K562 (cell line): ENCODE results near the gene THAP9. TPM values are rescaled to one million over a fixed set of nuclear protein-coding genes. Genes with fewer than 3 reads are reported as not detected.
A peak's percentile ranks its signal among the peaks of the same experiment; 100 is the strongest.

Source experiments
- ARID1B ChIP-seq: fragments of 450-650 bp; IDR thresholded peaks from 2 replicates; pipeline ENCODE4 v1.6.1; 2016; ENCODE audit warnings: antibody characterized with exemption, mild to moderate bottlenecking, inconsistent platforms
- ETV1 ChIP-seq: fragments of 450-650 bp; conservative IDR thresholded peaks from 2 replicates; pipeline ENCODE4 v1.6.1; 2016; ENCODE audit warnings: missing genetic modification characterization, control low read depth, low read depth, missing compliant biosample characterization
- MEIS2 ChIP-seq: fragments of 450-650 bp; IDR thresholded peaks from 2 replicates; pipeline ENCODE4 v1.6.1; 2014; ENCODE audit warnings: mild to moderate bottlenecking; ENCODE audit not compliant: partially characterized antibody
- MTA3 ChIP-seq: fragments of 450-650 bp; formaldehyde crosslinking; IDR thresholded peaks from 2 replicates; pipeline ENCODE4 v1.6.1; 2017; ENCODE audit warnings: mild to moderate bottlenecking, borderline replicate concordance
- MYNN ChIP-seq, 2 experiments: sonication (generic); formaldehyde crosslinking in 1 of 2; IDR thresholded peaks; 2 replicates each; pipeline versions ENCODE4 v1.5.0 to v1.6.1; 2016 to 2020; ENCODE audit warnings: antibody characterized with exemption in 1 of 2, missing genetic modification reagents in 1 of 2
- NCOA1 ChIP-seq: fragments of 450-650 bp; IDR thresholded peaks from 2 replicates; pipeline ENCODE4 v1.6.1; 2016; ENCODE audit warnings: low read depth
- PURB ChIP-seq: sonication (generic); formaldehyde crosslinking; IDR thresholded peaks from 2 replicates; pipeline ENCODE4 v1.9.0; 2021; ENCODE audit warnings: low read depth, mild to moderate bottlenecking, missing genetic modification reagents
- RBM14 ChIP-seq: fragments of 200-400 bp; formaldehyde crosslinking; IDR thresholded peaks from 2 replicates; pipeline ENCODE4 v1.6.1; 2018; ENCODE audit warnings: low read depth, mild to moderate bottlenecking, low read length, moderate library complexity, borderline replicate concordance; ENCODE audit not compliant: insufficient read depth
- SAFB ChIP-seq: fragments of 200-400 bp; formaldehyde crosslinking; IDR thresholded peaks from 2 replicates; pipeline ENCODE4 v1.6.1; 2017; ENCODE audit warnings: low read depth, low read length, borderline replicate concordance
- polyA plus RNA-seq, 8 experiments: library from polyadenylated mRNA; depleted of rRNA in 4 of 8; stranded (reverse) in 5 of 8; unstranded in 3 of 8; fragments of >200 nt; fragmentation: Nextera tagmentation in 2 of 8; fragmentation: Illumina TruSeq in 1 of 8; extraction: Ambion mirVana in 2 of 8; extraction: Trizol in 1 of 8; gene quantifications; 2 replicates each; pipeline versions ENCODE4 v1.2.1 to v1.2.3, GENCODE V29; 2011 to 2014; ENCODE audit warnings: inconsistent platforms in 1 of 8, missing spikeins in 1 of 8
- total RNA-seq, 7 experiments: library from RNA; depleted of rRNA in 6 of 7; stranded (reverse); fragments of >200 nt in 6 of 7; fragmentation: Illumina TruSeq in 2 of 7; extraction: Trizol in 2 of 7; gene quantifications; 2 replicates each; pipeline versions ENCODE4 v1.2.1 to v1.2.3, GENCODE V29; 2011 to 2021; ENCODE audit warnings: low replicate concordance in 1 of 7
- TF ChIP-seq, protein P1 (sequence below): sonication (generic); formaldehyde crosslinking; IDR thresholded peaks from 2 replicates; pipeline ENCODE4 v1.8.1; 2023; ENCODE audit warnings: mild to moderate bottlenecking, missing genetic modification reagents
- TF ChIP-seq, protein P2 (sequence below): fragments of 200-400 bp; formaldehyde crosslinking; IDR thresholded peaks from 2 replicates; pipeline ENCODE4 v1.6.1; 2017; ENCODE audit warnings: mild to moderate bottlenecking, low read depth, low read length, moderate library complexity
- TF ChIP-seq, protein P3 (sequence below): fragments of 250-450 bp; sonication (Bioruptor Pico); IDR thresholded peaks from 2 replicates; pipeline ENCODE4 v1.5.0; 2021; ENCODE audit warnings: mild to moderate bottlenecking, borderline replicate concordance
- TF ChIP-seq, protein P4 (sequence below): sonication (generic); formaldehyde crosslinking; IDR thresholded peaks from 2 replicates; pipeline ENCODE4 v1.8.0; 2023; ENCODE audit warnings: mild to moderate bottlenecking, missing genetic modification reagents
- TF ChIP-seq, protein P5 (sequence below): fragments of 450-650 bp; IDR thresholded peaks from 2 replicates; pipeline ENCODE4 v1.6.1; 2016; ENCODE audit warnings: missing biosample characterization, missing genetic modification characterization

THAP9 gene
- total and polyA plus RNA-seq, 9 of the 15 experiments (the other 6 are each of a cell fraction or from before 2014, with no cell fraction given) = 3.4 to 7.0 (median 5.4) TPM

DNA sequence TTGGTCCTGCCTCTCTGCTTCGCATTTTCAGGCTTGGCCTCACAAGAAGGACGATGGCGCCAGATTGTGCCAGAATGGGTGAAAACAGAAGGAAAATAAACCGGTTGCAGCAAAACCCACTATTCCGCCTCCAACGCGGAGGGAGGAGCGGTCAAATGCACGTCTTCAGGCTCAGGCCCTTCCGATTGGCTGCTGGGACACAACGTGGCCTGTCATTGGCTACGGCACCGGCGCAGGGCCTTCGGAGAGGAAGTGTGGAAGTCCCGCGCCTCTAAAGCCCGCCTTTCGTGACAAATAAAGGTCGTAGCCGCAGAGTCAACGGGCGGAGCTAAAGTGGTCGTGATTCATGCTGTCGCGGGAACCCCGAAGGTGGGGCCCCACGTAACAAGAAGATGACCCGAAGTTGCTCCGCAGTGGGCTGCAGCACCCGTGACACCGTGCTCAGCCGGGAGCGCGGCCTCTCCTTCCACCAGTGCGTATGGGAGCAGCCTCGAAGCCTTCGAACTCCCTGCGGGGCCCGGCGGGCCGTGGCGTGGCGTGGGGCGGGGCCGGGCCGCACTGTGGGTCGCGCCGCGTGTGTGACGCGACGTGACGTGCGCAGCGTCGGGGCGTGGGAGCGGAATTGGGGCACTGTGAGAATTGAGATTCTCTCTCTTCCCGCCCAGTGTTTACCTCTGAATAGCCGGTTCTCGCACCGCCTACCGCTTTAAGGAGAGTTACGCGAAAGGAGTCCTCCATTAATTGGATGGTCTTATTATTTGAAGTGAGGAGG, at the start of gene THAP9 (continued):
- TF ChIP-seq, protein P1, sequence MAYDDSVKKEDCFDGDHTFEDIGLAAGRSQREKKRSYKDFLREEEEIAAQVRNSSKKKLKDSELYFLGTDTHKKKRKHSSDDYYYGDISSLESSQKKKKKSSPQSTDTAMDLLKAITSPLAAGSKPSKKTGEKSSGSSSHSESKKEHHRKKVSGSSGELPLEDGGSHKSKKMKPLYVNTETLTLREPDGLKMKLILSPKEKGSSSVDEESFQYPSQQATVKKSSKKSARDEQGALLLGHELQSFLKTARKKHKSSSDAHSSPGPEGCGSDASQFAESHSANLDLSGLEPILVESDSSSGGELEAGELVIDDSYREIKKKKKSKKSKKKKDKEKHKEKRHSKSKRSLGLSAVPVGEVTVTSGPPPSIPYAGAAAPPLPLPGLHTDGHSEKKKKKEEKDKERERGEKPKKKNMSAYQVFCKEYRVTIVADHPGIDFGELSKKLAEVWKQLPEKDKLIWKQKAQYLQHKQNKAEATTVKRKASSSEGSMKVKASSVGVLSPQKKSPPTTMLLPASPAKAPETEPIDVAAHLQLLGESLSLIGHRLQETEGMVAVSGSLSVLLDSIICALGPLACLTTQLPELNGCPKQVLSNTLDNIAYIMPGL (CRISPR knock-in tag) = peak; percentile 64; the same call in 1 of the 2 replicates
- TF ChIP-seq MTA3 = peak; percentile 97
- no peak for TF ChIP-seq MYNN (IDR thresholded peaks at IDR 0.05)
- no peak for TF ChIP-seq MYNN (CRISPR knock-in tag; IDR thresholded peaks at IDR 0.05)
- 0 out of 2 replicates have a peak, but pooled peaks have one; percentile 11 for TF ChIP-seq NCOA1
- TF ChIP-seq ARID1B = no peak
- TF ChIP-seq SAFB = peak; percentile 100
- no peak for TF ChIP-seq ETV1
- TF ChIP-seq, protein P2, sequence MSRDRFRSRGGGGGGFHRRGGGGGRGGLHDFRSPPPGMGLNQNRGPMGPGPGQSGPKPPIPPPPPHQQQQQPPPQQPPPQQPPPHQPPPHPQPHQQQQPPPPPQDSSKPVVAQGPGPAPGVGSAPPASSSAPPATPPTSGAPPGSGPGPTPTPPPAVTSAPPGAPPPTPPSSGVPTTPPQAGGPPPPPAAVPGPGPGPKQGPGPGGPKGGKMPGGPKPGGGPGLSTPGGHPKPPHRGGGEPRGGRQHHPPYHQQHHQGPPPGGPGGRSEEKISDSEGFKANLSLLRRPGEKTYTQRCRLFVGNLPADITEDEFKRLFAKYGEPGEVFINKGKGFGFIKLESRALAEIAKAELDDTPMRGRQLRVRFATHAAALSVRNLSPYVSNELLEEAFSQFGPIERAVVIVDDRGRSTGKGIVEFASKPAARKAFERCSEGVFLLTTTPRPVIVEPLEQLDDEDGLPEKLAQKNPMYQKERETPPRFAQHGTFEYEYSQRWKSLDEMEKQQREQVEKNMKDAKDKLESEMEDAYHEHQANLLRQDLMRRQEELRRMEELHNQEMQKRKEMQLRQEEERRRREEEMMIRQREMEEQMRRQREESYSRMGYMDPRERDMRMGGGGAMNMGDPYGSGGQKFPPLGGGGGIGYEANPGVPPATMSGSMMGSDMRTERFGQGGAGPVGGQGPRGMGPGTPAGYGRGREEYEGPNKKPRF = no peak
- TF ChIP-seq, protein P3, sequence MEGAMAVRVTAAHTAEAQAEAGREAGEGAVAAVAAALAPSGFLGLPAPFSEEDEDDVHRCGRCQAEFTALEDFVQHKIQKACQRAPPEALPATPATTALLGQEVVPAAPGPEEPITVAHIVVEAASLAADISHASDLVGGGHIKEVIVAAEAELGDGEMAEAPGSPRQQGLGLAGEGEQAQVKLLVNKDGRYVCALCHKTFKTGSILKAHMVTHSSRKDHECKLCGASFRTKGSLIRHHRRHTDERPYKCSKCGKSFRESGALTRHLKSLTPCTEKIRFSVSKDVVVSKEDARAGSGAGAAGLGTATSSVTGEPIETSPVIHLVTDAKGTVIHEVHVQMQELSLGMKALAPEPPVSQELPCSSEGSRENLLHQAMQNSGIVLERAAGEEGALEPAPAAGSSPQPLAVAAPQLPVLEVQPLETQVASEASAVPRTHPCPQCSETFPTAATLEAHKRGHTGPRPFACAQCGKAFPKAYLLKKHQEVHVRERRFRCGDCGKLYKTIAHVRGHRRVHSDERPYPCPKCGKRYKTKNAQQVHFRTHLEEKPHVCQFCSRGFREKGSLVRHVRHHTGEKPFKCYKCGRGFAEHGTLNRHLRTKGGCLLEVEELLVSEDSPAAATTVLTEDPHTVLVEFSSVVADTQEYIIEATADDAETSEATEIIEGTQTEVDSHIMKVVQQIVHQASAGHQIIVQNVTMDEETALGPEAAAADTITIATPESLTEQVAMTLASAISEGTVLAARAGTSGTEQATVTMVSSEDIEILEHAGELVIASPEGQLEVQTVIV = no peak
- no peak for TF ChIP-seq PURB
- no peak for TF ChIP-seq RBM14
- TF ChIP-seq, protein P4, sequence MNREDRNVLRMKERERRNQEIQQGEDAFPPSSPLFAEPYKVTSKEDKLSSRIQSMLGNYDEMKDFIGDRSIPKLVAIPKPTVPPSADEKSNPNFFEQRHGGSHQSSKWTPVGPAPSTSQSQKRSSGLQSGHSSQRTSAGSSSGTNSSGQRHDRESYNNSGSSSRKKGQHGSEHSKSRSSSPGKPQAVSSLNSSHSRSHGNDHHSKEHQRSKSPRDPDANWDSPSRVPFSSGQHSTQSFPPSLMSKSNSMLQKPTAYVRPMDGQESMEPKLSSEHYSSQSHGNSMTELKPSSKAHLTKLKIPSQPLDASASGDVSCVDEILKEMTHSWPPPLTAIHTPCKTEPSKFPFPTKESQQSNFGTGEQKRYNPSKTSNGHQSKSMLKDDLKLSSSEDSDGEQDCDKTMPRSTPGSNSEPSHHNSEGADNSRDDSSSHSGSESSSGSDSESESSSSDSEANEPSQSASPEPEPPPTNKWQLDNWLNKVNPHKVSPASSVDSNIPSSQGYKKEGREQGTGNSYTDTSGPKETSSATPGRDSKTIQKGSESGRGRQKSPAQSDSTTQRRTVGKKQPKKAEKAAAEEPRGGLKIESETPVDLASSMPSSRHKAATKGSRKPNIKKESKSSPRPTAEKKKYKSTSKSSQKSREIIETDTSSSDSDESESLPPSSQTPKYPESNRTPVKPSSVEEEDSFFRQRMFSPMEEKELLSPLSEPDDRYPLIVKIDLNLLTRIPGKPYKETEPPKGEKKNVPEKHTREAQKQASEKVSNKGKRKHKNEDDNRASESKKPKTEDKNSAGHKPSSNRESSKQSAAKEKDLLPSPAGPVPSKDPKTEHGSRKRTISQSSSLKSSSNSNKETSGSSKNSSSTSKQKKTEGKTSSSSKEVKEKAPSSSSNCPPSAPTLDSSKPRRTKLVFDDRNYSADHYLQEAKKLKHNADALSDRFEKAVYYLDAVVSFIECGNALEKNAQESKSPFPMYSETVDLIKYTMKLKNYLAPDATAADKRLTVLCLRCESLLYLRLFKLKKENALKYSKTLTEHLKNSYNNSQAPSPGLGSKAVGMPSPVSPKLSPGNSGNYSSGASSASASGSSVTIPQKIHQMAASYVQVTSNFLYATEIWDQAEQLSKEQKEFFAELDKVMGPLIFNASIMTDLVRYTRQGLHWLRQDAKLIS = peak; percentile 96
- peak; percentile 88 for TF ChIP-seq MEIS2
- TF ChIP-seq, protein P5, sequence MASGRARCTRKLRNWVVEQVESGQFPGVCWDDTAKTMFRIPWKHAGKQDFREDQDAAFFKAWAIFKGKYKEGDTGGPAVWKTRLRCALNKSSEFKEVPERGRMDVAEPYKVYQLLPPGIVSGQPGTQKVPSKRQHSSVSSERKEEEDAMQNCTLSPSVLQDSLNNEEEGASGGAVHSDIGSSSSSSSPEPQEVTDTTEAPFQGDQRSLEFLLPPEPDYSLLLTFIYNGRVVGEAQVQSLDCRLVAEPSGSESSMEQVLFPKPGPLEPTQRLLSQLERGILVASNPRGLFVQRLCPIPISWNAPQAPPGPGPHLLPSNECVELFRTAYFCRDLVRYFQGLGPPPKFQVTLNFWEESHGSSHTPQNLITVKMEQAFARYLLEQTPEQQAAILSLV (tag) = no peak
